Lower lobe of right lung (tissue), 2 donors: ENCODE data around the gene PIEZO2. TPM values are rescaled to one million over a fixed set of nuclear protein-coding genes. Genes with fewer than 3 reads are reported as not detected.
"Not testable (repeated sequence)": the region's sequence is repeated elsewhere in the genome, so short reads cannot be mapped to it uniquely, and the experiment has no call there.

Source experiments
- ATAC-seq, 2 donors: fragments of 200-7000 bp; cut with Tn5 transposase; one replicate each; pipeline ENCODE4 v1.9.1; 2020 to 2022; ENCODE audit warnings: mild to moderate bottlenecking in 2 of 2, moderate library complexity in 2 of 2
- DNase-seq: peaks from one replicate; pipeline ENCODE4 v3.0.0-alpha.2; 2020
- H3K27ac ChIP-seq: fragments of 200-600 bp; one replicate; pipeline ENCODE4 v1.8.0; 2022
- H3K27me3 ChIP-seq: fragments of 200-600 bp; one replicate; pipeline ENCODE4 v1.8.0; 2022; ENCODE audit warnings: low read depth
- H3K36me3 ChIP-seq: fragments of 200-600 bp; one replicate; pipeline ENCODE4 v1.8.0; 2022; ENCODE audit warnings: mild to moderate bottlenecking
- H3K4me1 ChIP-seq: fragments of 200-600 bp; one replicate; pipeline ENCODE4 v1.8.0; 2022
- H3K4me3 ChIP-seq: fragments of 200-600 bp; one replicate; pipeline ENCODE4 v1.8.0; 2022; ENCODE audit warnings: mild to moderate bottlenecking
- H3K9me3 ChIP-seq: fragments of 200-600 bp; one replicate; pipeline ENCODE4 v1.8.0; 2022
- CTCF ChIP-seq: fragments of 200-600 bp; IDR thresholded peaks from one replicate; pipeline ENCODE4 v1.8.0; 2022; ENCODE audit warnings: antibody characterized with exemption, mild to moderate bottlenecking
- intact Hi-C: fragments of 100-400 bp; cut with DNase I; formaldehyde crosslinking; loops from one replicate; pipeline ENCODE4 v1.11.0; 2022
- total RNA-seq: library from RNA; stranded (reverse); fragmentation: NEBNext Ultra II Directional; extraction: Animal tissue kit (Norgen Biotek cat#: 25700); gene quantifications from one replicate; pipeline ENCODE4 v1.2.1, GENCODE V29; 2021
- donor health status: DM: no; HTN: yes; CAD: no; lungs with severe emphysema.

The PIEZO2 gene
- total RNA-seq, 1 donor from 2014 or later = 11.1 TPM

GRCh38 chr18:11177382-11177781 is 28.0 kb upstream of the PIEZO2 start:
- Histone ChIP-seq H3K9me3 (no peaks in the 10 kb centered on the region), H3K4me1 (no peaks in the 10 kb centered on the region), H3K4me3 (no peak overlapping the region), H3K27me3 (no peaks in the 10 kb centered on the region), H3K36me3 (no peaks in the 10 kb centered on the region), H3K27ac (no peak overlapping the region)
- ATAC-seq (no peak), DNase-seq (no peak)
- no peak for TF ChIP-seq CTCF
- intact Hi-C loops = no loop called here

GRCh38 chr18:11176481-11176881 is 27.1 kb upstream of the PIEZO2 start:
- Histone ChIP-seq H3K4me1 (no peaks in the 10 kb centered on the region), H3K4me3 (no peak overlapping the region), H3K27me3 (no peaks in the 10 kb centered on the region), H3K36me3 (no peaks in the 10 kb centered on the region), H3K27ac (no peak overlapping the region), H3K9me3 (no peaks in the 10 kb centered on the region)
- intact Hi-C loops = no loop called here
- no peak for TF ChIP-seq CTCF
- no peak for DNase-seq
- peak in 1 of 2 donors; percentile 73 for ATAC-seq

GRCh38 chr18:11175266-11175979 is 26.1 kb upstream of the PIEZO2 start:
- TF ChIP-seq CTCF = no peak
- no peaks in the 10 kb centered on the region for H3K36me3 ChIP-seq
- H3K4me1 ChIP-seq = no peaks in the 10 kb centered on the region
- DNase-seq (no peak), ATAC-seq (no peak)
- no peak overlapping the region for H3K27ac ChIP-seq
- no peaks in the 10 kb centered on the region for H3K9me3 ChIP-seq
- no peak overlapping the region for H3K4me3 ChIP-seq
- intact Hi-C loops = no loop called here
- no peaks in the 10 kb centered on the region for H3K27me3 ChIP-seq

GRCh38 chr18:11174179-11174578 is 24.8 kb upstream of the PIEZO2 start:
- H3K4me1 ChIP-seq, H3K27ac ChIP-seq, H3K27me3 ChIP-seq, DNase-seq, intact Hi-C loops, H3K4me3 ChIP-seq, H3K36me3 ChIP-seq, H3K9me3 ChIP-seq, ATAC-seq: not testable (repeated sequence)

- intact Hi-C loops = no loop called here
- peaks cover 5% of the 10 kb centered on the region for H3K27me3 ChIP-seq
- H3K27ac ChIP-seq = no peak overlapping the region
- no peak overlapping the region for H3K4me3 ChIP-seq
- H3K9me3 ChIP-seq = no peaks in the 10 kb centered on the region
- H3K36me3 ChIP-seq = no peaks in the 10 kb centered on the region
- TF ChIP-seq CTCF = no peak
- no peak for ATAC-seq
- peaks cover 4% of the 10 kb centered on the region for H3K4me1 ChIP-seq
- DNase-seq = no peak
Measured at GRCh38 chr18:11167778-11168177, 18.4 kb upstream of the PIEZO2 start.

GRCh38 chr18:11165952-11166351 is 16.6 kb upstream of the PIEZO2 start:
- Histone ChIP-seq H3K27me3 (peaks cover 5% of the 10 kb centered on the region), H3K9me3 (no peaks in the 10 kb centered on the region), H3K36me3 (no peaks in the 10 kb centered on the region), H3K27ac (no peak overlapping the region), H3K4me1 (peaks cover 4% of the 10 kb centered on the region), H3K4me3 (no peak overlapping the region)
- TF ChIP-seq CTCF = no peak
- no peak for ATAC-seq
- no peak for DNase-seq
- intact Hi-C loops = no loop called here
